ENCODE data around the gene CD53.

DNA sequence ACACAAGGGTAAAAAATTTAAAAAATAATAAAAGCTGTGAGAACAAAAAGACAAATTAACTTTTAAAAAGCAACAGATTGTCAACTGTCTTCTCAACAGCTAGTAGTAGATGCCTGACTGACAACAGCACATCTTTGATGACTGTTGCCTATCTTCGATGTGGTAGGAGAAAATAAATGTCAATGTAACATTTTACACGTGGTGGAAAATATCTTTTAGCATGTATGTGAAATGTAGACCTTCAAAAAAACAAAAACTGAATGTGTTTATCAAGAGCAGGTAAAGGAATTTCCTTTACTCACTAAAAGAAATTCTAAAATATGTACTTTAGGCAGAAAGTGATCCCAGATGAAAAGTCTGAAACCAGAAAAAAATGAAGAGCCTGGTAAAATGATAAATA is 42.9 kb downstream of the CD53 start:
- TF ChIP-seq TAF1 (IDR thresholded peaks at IDR 0.05; ENCODE audit: low read depth, low read length): no peak
- TF ChIP-seq POLR2AphosphoS5 (IDR thresholded peaks at IDR 0.05; ENCODE audit: low read depth, low read length): no peak
- no peak for TF ChIP-seq POLR2A (IDR thresholded peaks at IDR 0.05; ENCODE audit: low read depth, low read length)
- no peak for TF ChIP-seq POU2F2 (IDR thresholded peaks at IDR 0.05; ENCODE audit: low read depth, low read length)
- no peak for TF ChIP-seq SPI1 (IDR thresholded peaks at IDR 0.05; ENCODE audit: low read depth, low read length)

Data from GM12891 (cell line).